Coronary artery (tissue), 2 donors: ENCODE data around the gene VEZF1.

Source experiments
- DNase-seq: peaks from one replicate; pipeline ENCODE4 v3.0.0-alpha.2; 2017; ENCODE audit warnings: low spot score
- H3K27ac ChIP-seq, 2 donors: fragments of 200-600 bp; sonication (generic); one replicate each; pipeline ENCODE4 v1.5.1; 2016 to 2019
- H3K4me3 ChIP-seq: fragments of 200-600 bp; sonication (generic); 2 replicates; pipeline ENCODE4 v1.5.1; 2016; ENCODE audit warnings: mild to moderate bottlenecking, moderate library complexity
- CTCF ChIP-seq: fragments of 200-600 bp; sonication (generic); IDR thresholded peaks from one replicate; pipeline ENCODE4 v1.5.1; 2019; ENCODE audit warnings: antibody characterized with exemption

Gene VEZF1

DNA sequence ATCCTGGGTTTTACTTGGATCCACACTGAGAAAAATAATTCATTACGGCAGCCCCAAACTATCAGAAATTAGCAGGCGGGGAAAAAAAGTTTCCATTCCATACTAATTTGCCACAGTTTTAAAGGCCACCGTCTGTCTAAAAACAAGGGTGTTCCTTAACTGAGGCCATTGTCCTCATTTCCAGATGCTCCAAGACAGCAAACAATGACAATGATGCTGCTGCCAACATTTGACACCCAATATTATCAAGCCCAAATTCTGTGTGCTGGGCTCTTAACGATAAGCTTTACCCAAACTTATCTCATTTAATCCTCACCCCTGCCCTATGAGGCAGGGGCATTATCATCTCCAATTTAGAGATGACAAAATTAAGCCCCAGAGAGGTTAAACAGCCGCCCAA, 59.1 kb downstream of the VEZF1 start:
- Histone ChIP-seq H3K4me3 (no peak overlapping the region), H3K27ac (peak overlapping the region in 1 of 2 donors; percentile 66)
- no peak for TF ChIP-seq CTCF
- no peak for DNase-seq

DNA sequence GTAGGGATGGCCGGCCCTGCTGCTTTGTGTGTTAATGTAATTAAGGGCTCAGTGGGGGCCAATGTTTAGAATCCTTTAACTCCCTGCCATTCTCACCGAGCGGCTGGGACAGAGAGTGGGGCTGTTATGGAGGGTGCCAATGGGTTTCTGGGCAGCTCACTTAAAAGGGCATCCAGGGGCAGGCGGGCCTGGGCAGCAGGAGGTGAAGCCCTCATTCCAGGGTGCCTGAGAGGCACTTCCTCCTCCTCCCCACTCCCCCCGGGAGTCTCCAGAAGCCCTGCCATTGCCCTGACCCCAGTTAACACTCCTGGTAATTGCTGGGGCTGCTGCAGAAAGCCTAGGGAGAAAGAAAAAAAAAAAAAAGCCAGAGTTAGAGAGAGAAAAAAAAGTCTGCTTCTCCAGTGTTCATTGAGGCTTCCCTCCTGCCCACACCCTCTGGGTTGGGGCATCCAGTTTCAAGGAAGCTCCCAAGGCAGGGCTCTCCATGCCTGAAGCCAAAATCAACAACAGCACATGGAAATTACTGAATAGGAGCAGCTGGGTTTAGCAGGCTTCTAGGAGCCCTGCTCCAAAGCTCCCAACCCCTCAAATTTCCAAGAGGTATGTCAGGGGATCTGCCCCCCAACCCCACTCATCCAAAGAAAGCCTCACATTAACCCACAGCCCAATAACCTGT, 60.9 kb downstream of the VEZF1 start:
- no peak overlapping the region for H3K4me3 ChIP-seq
- peak overlapping the region; percentile 30 to 51 for H3K27ac ChIP-seq
- no peak for DNase-seq
- TF ChIP-seq CTCF, result no peak

GRCh38 chr17:57926723-57927047, 61.4 kb downstream of the VEZF1 start:
- TF ChIP-seq CTCF, result no peak
- Histone ChIP-seq H3K27ac (peak overlapping the region in 1 of 2 donors; percentile 51), H3K4me3 (no peak overlapping the region)
- no peak for DNase-seq

- no peak overlapping the region for H3K4me3 ChIP-seq
- no peak for TF ChIP-seq CTCF
- no peak overlapping the region for H3K27ac ChIP-seq
- DNase-seq, result no peak
Observed at GRCh38 chr17:57925361-57925990, 62.6 kb downstream of the VEZF1 start.

DNA sequence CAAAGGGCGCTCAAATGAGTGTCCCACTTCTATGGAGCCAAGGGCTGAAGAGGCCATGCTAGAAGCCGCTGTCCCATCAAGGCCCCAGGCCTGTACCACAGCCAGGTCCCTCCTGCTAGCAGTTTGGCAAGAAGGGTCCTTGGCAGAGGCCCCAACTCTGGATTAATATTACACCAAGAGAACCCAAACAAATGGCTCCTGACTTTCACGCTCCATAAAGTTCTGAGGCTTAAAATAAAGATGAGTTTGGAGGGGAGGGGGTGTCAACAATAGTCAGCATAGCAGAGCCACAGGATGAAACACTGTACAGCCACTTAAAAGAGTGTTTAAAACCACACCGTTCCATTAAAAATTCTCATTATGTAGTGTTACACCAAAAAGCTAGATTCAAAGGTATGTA, 63.4 kb downstream of the VEZF1 start:
- TF ChIP-seq CTCF, result no peak
- DNase-seq, result no peak
- Histone ChIP-seq H3K4me3 (no peak overlapping the region), H3K27ac (no peak overlapping the region)
